Skin of body (tissue), 2 donors: ENCODE data around the gene SVBP. TPM values are rescaled to one million over a fixed set of nuclear protein-coding genes. Genes with fewer than 3 reads are reported as not detected.

Source experiments
- DNase-seq: peaks from one replicate; lab custom pipeline; 2025; lab: John Stamatoyannopoulos, UW
- total RNA-seq: library from RNA; depleted of rRNA; stranded (reverse); fragments of >200 nt; gene quantifications from one replicate; pipeline ENCODE4 v1.2.3, GENCODE V29; 2014

SVBP gene
- total RNA-seq, 1 donor from 2014 or later, result 23.7 TPM

- DNase-seq, result peak; percentile 73
Observed at GRCh38 chr1:42765832-42766740, 51.1 kb downstream of the SVBP start.

GRCh38 chr1:42765269-42765668 is 51.9 kb downstream of the SVBP start:
- DNase-seq, result no peak

- DNase-seq, result no peak
Observed at GRCh38 chr1:42762269-42762668, 54.9 kb downstream of the SVBP start.

- no peak for DNase-seq
Observed at GRCh38 chr1:42761567-42761966, 55.6 kb downstream of the SVBP start.

GRCh38 chr1:42759114-42759513 is 58.1 kb downstream of the SVBP start:
- DNase-seq, result no peak

GRCh38 chr1:42758641-42759040 is 58.6 kb downstream of the SVBP start:
- no peak for DNase-seq

GRCh38 chr1:42757892-42758275 is 59.3 kb downstream of the SVBP start:
- DNase-seq, result no peak

Other genes with a start within 250 kb of the SVBP start
- 22.1 TPM for gene PPIH, start 159.0 kb downstream of the SVBP start, total RNA-seq
- gene YBX1, start 135.0 kb downstream of the SVBP start, total RNA-seq, result 297 TPM
- gene CLDN19, start 77.2 kb downstream of the SVBP start, total RNA-seq, result 2.7 TPM
- gene P3H1, start 50.4 kb downstream of the SVBP start, total RNA-seq, result 74.8 TPM
- 5.2 TPM for gene C1orf50, start 50.1 kb downstream of the SVBP start, total RNA-seq
- 0.10 TPM for gene TMEM269, start 32.4 kb downstream of the SVBP start, total RNA-seq
- 10.9 TPM for gene ERMAP, start 275 bp downstream of the SVBP start, total RNA-seq
- 7.7 TPM for gene ZNF691, start 29.2 kb upstream of the SVBP start, total RNA-seq
- 76.7 TPM for gene SLC2A1, start 141.5 kb upstream of the SVBP start, total RNA-seq